ENCODE data around the gene SLC26A8. TPM values are rescaled to one million over a fixed set of nuclear protein-coding genes. Genes with fewer than 3 reads are reported as not detected.

Gene SLC26A8
- total RNA-seq, 1 experiment from 2014 or later, result not detected

DNA sequence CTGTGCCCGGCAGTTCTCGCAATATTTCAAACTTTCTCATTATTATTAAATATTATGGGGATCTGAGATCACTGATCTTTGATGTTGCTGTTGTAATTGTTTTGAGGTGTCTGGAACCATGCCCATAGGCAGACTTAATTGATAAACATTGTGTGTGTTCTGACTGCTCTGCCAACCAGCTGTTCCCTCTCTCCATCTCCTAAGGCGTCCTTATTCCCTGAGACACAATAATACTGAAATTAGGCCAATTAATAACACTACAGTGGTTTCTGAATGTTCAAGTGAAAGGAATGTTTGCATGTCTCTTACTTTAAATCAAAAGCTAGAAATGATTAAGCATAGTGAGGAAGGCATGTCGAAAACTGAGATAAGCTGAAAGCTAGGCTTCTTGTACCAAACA, 10.8 kb upstream of the SLC26A8 start:
- ChIA-PET CTCF (no interaction called here), POLR2A (no interaction called here)
- H3K4me3 ChIP-seq (ENCODE audit: low read depth in 2 of 2, low read length in 2 of 2), result no peak overlapping the region
- intact Hi-C loops (cut with micrococcal nuclease; ENCODE audit: unreplicated experiment), result no loop called here
- no TSS peak for BruUV-seq (replicated peaks)
- in situ Hi-C loops (cut with HindIII; ENCODE audit: low pct_unique_long_range_greater_than_20kb, low sequenced_read_pairs), result no loop called here
- no peaks in the 10 kb centered on the region for H3K9me3 ChIP-seq (ENCODE audit: control insufficient read depth, insufficient read depth, low read depth, low read length)
- no peak for ATAC-seq
- peaks cover 5% of the 10 kb centered on the region; the same call in 1 of the 2 replicates for H3K4me1 ChIP-seq (ENCODE audit: control insufficient read depth, insufficient read depth, low read length)
- DNase-seq (ENCODE audit: low read depth, low spot score), result no peak
- TF ChIP-seq TCF7L2 (IDR thresholded peaks at IDR 0.05; ENCODE audit: low read depth, low read length), result no peak
- TF ChIP-seq, protein P1, sequence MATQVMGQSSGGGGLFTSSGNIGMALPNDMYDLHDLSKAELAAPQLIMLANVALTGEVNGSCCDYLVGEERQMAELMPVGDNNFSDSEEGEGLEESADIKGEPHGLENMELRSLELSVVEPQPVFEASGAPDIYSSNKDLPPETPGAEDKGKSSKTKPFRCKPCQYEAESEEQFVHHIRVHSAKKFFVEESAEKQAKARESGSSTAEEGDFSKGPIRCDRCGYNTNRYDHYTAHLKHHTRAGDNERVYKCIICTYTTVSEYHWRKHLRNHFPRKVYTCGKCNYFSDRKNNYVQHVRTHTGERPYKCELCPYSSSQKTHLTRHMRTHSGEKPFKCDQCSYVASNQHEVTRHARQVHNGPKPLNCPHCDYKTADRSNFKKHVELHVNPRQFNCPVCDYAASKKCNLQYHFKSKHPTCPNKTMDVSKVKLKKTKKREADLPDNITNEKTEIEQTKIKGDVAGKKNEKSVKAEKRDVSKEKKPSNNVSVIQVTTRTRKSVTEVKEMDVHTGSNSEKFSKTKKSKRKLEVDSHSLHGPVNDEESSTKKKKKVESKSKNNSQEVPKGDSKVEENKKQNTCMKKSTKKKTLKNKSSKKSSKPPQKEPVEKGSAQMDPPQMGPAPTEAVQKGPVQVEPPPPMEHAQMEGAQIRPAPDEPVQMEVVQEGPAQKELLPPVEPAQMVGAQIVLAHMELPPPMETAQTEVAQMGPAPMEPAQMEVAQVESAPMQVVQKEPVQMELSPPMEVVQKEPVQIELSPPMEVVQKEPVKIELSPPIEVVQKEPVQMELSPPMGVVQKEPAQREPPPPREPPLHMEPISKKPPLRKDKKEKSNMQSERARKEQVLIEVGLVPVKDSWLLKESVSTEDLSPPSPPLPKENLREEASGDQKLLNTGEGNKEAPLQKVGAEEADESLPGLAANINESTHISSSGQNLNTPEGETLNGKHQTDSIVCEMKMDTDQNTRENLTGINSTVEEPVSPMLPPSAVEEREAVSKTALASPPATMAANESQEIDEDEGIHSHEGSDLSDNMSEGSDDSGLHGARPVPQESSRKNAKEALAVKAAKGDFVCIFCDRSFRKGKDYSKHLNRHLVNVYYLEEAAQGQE (IDR thresholded peaks at IDR 0.05; ENCODE audit: insufficient read depth in 1 of 2, low read depth in 2 of 2, low read length in 1 of 2), result no peak
- H3K27me3 ChIP-seq (ENCODE audit: control insufficient read depth, insufficient read depth, low read length), result no peaks in the 10 kb centered on the region
- H3K36me3 ChIP-seq (ENCODE audit: control insufficient read depth, insufficient read depth, low read length), result no peaks in the 10 kb centered on the region
- H3K27ac ChIP-seq (ENCODE audit: low read length), result no peak overlapping the region

GRCh38 chr6:36034441-36034840, 10.0 kb upstream of the SLC26A8 start:
- peaks cover 5% of the 10 kb centered on the region; the same call in 1 of the 2 replicates for H3K4me1 ChIP-seq (ENCODE audit: control insufficient read depth, insufficient read depth, low read length)

More at GRCh38 chr6:36034441-36034840, 10.0 kb upstream of the SLC26A8 start:
- in situ Hi-C loops (cut with HindIII; ENCODE audit: low pct_unique_long_range_greater_than_20kb, low sequenced_read_pairs), result no loop called here
- DNase-seq (ENCODE audit: low read depth, low spot score), result no peak
- no peak for TF ChIP-seq CTCF (IDR thresholded peaks at IDR 0.05)
- no peak for TF ChIP-seq POLR2AphosphoS5 (IDR thresholded peaks at IDR 0.05; ENCODE audit: low read depth, low read length)
- TF ChIP-seq SIN3A (IDR thresholded peaks at IDR 0.05; ENCODE audit: borderline replicate concordance, insufficient read depth, low read depth, low read length), result no peak
- TF ChIP-seq, protein P1 (IDR thresholded peaks at IDR 0.05; ENCODE audit: insufficient read depth in 1 of 2, low read depth in 2 of 2, low read length in 1 of 2), result no peak
- no peak for TF ChIP-seq TCF7L2 (IDR thresholded peaks at IDR 0.05; ENCODE audit: low read depth, low read length)
- Histone ChIP-seq H3K36me3 (ENCODE audit: control insufficient read depth, insufficient read depth, low read length) (no peaks in the 10 kb centered on the region), H3K4me3 (ENCODE audit: low read depth in 2 of 2, low read length in 2 of 2) (no peak overlapping the region), H3K27ac (ENCODE audit: low read length) (no peak overlapping the region), H3K27me3 (ENCODE audit: control insufficient read depth, insufficient read depth, low read length) (no peaks in the 10 kb centered on the region), H3K9me3 (ENCODE audit: control insufficient read depth, insufficient read depth, low read depth, low read length) (no peaks in the 10 kb centered on the region)
- intact Hi-C loops (cut with micrococcal nuclease; ENCODE audit: unreplicated experiment), result no loop called here
- ATAC-seq, result no peak
- BruUV-seq (replicated peaks), result no TSS peak
- POLR2A ChIA-PET, result no interaction called here
- CTCF ChIA-PET, result no interaction called here

Measured in Panc1 (cell line).